ENCODE measurements around the gene SULT4A1.

SULT4A1 gene

DNA sequence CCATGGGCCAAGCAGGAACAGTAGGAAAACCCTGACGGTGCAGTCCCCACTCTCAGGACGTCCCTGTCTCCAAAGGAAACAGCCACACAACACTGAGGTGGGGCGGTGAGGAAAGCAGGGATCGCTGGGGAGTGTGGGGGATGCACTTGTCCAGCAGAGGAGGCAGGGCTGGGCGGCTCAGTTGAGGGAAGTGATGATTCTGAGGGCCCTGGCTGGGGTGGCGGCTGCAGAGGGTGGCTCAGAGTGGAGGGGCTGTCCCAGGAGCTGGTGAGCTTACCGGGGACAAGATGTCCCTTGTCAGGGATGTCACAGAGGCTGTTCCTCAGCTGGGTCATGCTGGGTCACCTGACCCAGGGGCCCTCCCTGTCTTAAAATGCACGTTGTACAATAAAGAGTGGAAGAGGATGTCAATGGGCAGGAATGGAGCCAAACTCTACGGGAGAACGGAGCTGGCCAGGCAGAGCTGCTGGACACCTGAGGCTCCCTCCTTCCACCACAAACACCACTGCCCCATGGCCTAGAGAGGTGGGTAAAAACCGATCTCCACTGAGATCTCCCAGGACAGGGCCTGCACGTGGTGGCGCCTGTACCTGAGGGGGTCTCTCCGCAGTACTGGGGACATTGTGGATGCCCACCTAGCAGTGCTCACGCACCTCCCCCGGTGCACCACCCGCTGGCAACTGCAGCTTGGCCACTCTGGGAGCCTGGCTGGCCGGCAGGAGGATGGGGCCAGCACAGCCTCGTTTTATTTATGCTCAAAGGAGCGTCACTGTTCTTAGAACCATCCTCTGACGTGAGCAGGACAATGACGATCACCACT, 40.5 kb downstream of the SULT4A1 start:
- no peak for DNase-seq (ENCODE audit: extremely low read depth, insufficient read length)
- TF ChIP-seq, protein P1, sequence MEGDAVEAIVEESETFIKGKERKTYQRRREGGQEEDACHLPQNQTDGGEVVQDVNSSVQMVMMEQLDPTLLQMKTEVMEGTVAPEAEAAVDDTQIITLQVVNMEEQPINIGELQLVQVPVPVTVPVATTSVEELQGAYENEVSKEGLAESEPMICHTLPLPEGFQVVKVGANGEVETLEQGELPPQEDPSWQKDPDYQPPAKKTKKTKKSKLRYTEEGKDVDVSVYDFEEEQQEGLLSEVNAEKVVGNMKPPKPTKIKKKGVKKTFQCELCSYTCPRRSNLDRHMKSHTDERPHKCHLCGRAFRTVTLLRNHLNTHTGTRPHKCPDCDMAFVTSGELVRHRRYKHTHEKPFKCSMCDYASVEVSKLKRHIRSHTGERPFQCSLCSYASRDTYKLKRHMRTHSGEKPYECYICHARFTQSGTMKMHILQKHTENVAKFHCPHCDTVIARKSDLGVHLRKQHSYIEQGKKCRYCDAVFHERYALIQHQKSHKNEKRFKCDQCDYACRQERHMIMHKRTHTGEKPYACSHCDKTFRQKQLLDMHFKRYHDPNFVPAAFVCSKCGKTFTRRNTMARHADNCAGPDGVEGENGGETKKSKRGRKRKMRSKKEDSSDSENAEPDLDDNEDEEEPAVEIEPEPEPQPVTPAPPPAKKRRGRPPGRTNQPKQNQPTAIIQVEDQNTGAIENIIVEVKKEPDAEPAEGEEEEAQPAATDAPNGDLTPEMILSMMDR (IDR thresholded peaks at IDR 0.05; ENCODE audit: insufficient read depth, low read length, poor library complexity, severe bottlenecking): no peak
- H3K4me3 ChIP-seq (replicated peaks; ENCODE audit: low read depth, low read length): no peak overlapping the region
- H3K27me3 ChIP-seq (replicated peaks; ENCODE audit: control insufficient read depth, insufficient read depth, low read length): no peaks in the 10 kb centered on the region; the same call in 1 of the 2 replicates
- no peaks in the 10 kb centered on the region for H3K36me3 ChIP-seq (ENCODE audit: control insufficient read depth, insufficient read depth, low read length)

DNA sequence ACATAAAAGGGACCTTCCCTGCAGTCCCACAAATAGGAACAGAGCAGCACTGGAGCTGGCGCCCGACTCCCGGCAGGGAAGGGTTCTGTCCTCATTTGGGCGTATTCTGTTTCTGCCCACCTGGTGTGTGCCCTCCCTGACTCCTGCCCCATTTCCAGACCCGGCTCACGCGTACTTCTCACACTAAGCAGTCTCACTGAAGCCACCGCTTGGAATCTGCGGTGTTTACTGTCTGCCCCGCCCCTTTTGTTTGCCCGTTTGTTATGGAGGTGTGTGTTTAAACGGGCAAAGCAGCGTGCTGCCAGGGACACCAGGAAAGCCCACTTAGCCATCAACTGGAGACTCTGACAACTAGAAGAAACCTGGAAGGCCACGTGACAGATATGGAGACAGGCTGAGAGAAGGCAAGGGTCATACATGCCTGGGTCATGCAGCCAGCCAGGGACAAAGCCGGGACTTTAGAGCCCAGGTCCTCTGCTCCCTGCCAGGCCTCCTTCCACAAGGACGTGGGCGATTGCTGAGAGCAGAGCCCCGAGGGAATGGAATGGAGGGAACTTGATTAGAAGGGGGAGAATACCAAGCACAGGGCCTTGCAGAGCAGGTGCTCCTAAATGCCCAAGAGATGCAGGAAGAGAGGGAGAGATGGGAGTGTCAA, 41.5 kb downstream of the SULT4A1 start:
- Histone ChIP-seq H3K36me3 (ENCODE audit: control insufficient read depth, insufficient read depth, low read length) (no peaks in the 10 kb centered on the region), H3K27me3 (replicated peaks; ENCODE audit: control insufficient read depth, insufficient read depth, low read length) (no peaks in the 10 kb centered on the region; the same call in 1 of the 2 replicates), H3K4me3 (replicated peaks; ENCODE audit: low read depth, low read length) (no peak overlapping the region)
- no peak for DNase-seq (ENCODE audit: extremely low read depth, insufficient read length)
- TF ChIP-seq, protein P1 (IDR thresholded peaks at IDR 0.05; ENCODE audit: insufficient read depth, low read length, poor library complexity, severe bottlenecking): no peak

- no peaks in the 10 kb centered on the region for H3K36me3 ChIP-seq (ENCODE audit: control insufficient read depth, insufficient read depth, low read length)
- TF ChIP-seq, protein P1 (IDR thresholded peaks at IDR 0.05; ENCODE audit: insufficient read depth, low read length, poor library complexity, severe bottlenecking): no peak
- no peak overlapping the region for H3K4me3 ChIP-seq (replicated peaks; ENCODE audit: low read depth, low read length)
- DNase-seq (ENCODE audit: extremely low read depth, insufficient read length): no peak
- H3K27me3 ChIP-seq (replicated peaks; ENCODE audit: control insufficient read depth, insufficient read depth, low read length): no peaks in the 10 kb centered on the region; the same call in 1 of the 2 replicates
These were observed 42.2 kb downstream of the SULT4A1 start for GRCh38 chr22:43819931-43820640.

DNA sequence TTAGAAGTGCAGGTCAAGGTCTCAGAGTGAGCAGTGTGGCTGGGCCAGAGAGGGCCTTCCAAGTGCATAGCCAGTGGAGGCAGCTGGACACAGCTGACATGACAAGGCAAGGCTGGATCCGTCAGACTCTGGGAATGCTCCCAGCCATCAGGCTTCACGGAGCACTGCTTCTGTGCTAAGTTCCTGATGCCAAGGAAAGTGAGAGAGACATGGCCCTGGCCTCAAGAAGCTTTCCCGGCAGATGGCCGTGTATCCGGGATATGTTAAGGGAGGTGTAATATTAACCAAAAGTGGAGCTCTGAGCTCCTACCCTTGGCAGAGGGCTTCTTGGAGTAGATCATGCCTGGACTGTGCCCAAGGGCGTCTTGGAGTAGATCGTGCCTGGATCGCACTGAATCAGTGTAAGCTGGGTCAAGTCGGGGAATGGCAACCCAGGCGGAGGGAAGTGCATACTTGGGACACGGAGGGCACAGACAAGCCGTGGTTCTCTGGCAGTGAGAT, 42.8 kb downstream of the SULT4A1 start:
- TF ChIP-seq, protein P1 (IDR thresholded peaks at IDR 0.05; ENCODE audit: insufficient read depth, low read length, poor library complexity, severe bottlenecking): no peak

GRCh38 chr22:43818981-43819380, 43.3 kb downstream of the SULT4A1 start:
- H3K4me3 ChIP-seq (replicated peaks; ENCODE audit: low read depth, low read length): no peak overlapping the region
- H3K27me3 ChIP-seq (replicated peaks; ENCODE audit: control insufficient read depth, insufficient read depth, low read length): no peaks in the 10 kb centered on the region
- DNase-seq (ENCODE audit: extremely low read depth, insufficient read length): no peak
- TF ChIP-seq, protein P1 (IDR thresholded peaks at IDR 0.05; ENCODE audit: insufficient read depth, low read length, poor library complexity, severe bottlenecking): no peak
- no peaks in the 10 kb centered on the region for H3K36me3 ChIP-seq (ENCODE audit: control insufficient read depth, insufficient read depth, low read length)

More for the DNA sequence above, 42.8 kb downstream of the SULT4A1 start:
- DNase-seq (ENCODE audit: extremely low read depth, insufficient read length): no peak
- no peaks in the 10 kb centered on the region for H3K36me3 ChIP-seq (ENCODE audit: control insufficient read depth, insufficient read depth, low read length)
- H3K4me3 ChIP-seq (replicated peaks; ENCODE audit: low read depth, low read length): no peak overlapping the region
- no peaks in the 10 kb centered on the region for H3K27me3 ChIP-seq (replicated peaks; ENCODE audit: control insufficient read depth, insufficient read depth, low read length)
